PFSK-1 (cell line): ENCODE results near the gene IL1A.

Source experiments
- FOXP2 ChIP-seq: optimal IDR thresholded peaks from 2 replicates; pipeline ENCODE3; 2011; ENCODE audit warnings: borderline replicate concordance, control low read depth, inconsistent platforms; ENCODE audit not compliant: insufficient read depth; ENCODE audit errors: extremely low read length, extremely low read depth
- REST ChIP-seq, 2 experiments: IDR thresholded peaks; 2 replicates each; pipeline versions ENCODE4 v1.6.1 to v1.8.0; 2011 to 2012; ENCODE audit warnings: low read depth in 2 of 2, low read length in 2 of 2, control low read depth in 1 of 2, inconsistent platforms in 1 of 2, mild to moderate bottlenecking in 1 of 2, moderate library complexity in 1 of 2; ENCODE audit not compliant: insufficient read depth in 1 of 2

GRCh38 chr2:112724591-112725525 lies 59.4 kb downstream of the IL1A start:
- TF ChIP-seq REST (IDR thresholded peaks at IDR 0.05; ENCODE audit: insufficient read depth in 1 of 2, low read depth in 2 of 2, low read length in 2 of 2) (no peak), FOXP2 (no peak)
